Stimulated activated CD8-positive, alpha-beta memory T cell treated with anti-CD3 and anti-CD28 coated beads, Interleukin-4, amount 100 ng/mL, for 1 hour (primary cell): ENCODE measurements around the gene WDR7.

Experiments
- DNase-seq, 2 donors: peaks; one replicate each; pipeline ENCODE4 v3.0.0-alpha.2; 2020; ENCODE audit warnings: low read depth in 2 of 2, low spot score in 1 of 2

WDR7 gene

GRCh38 chr18:56984731-56985130 lies 333.6 kb downstream of the WDR7 start:
- no peak for DNase-seq

GRCh38 chr18:56986829-56987228 lies 335.7 kb downstream of the WDR7 start:
- DNase-seq, result no peak

DNA sequence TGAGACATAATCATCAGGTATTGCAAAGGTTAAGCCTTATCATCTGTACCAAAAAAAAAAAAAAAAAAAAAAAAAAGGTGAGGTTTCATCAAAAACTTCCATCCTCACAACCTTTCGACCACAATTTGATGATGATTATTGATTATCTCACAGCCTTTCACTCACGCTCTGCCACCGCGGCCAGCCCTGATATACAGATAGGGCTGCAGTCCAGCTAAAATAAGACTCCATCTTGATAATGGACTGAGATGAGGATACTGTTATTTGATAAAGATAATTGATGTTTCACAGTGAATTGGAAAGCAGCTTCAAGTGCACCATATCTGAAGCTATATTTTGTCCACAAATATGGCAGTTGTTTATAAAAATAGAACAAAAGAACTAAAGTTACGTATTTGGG lies 336.1 kb downstream of the WDR7 start:
- no peak for DNase-seq

DNA sequence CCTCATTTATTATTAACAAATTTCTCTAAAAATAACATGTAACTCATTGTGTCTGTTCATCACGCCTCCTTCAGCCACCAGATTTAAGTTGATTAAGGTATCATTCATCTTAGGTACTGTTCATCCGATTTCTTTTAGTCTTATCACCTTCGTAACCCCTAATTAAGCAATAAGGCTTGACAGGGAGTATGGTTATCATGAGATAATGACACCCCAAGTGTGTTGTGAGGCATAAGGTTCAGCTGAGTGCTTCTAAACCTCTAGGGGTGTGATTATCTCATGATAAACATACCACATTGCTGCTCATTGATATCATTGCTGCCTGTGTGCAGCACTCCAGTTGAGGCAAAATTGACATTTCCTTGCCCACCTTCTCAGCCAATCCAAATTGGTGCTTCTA lies 336.9 kb downstream of the WDR7 start:
- DNase-seq, result no peak

GRCh38 chr18:56990678-56991077 lies 339.5 kb downstream of the WDR7 start:
- no peak for DNase-seq

DNA sequence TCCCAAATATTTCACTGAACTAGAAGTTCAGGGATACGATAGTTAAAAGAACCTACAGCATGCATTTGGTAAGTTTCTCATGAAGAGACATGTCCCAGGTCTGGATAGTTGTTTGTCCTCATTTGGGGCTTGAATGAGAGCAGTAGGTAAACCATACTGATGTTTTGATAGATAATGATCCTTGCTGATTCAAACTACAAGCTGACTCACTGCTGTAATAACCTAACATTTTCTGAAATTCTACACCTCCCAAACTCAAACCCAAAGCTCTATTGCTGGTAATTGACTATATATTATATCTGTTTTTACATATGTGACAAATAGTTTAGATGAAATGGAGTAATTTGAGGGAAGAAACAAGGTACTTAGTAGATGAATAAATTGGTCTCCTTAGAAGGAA lies 341.6 kb downstream of the WDR7 start:
- no peak for DNase-seq

GRCh38 chr18:56995579-56996188 lies 344.5 kb downstream of the WDR7 start:
- no peak for DNase-seq

GRCh38 chr18:56997200-56997599 lies 346.0 kb downstream of the WDR7 start:
- no peak for DNase-seq

DNA sequence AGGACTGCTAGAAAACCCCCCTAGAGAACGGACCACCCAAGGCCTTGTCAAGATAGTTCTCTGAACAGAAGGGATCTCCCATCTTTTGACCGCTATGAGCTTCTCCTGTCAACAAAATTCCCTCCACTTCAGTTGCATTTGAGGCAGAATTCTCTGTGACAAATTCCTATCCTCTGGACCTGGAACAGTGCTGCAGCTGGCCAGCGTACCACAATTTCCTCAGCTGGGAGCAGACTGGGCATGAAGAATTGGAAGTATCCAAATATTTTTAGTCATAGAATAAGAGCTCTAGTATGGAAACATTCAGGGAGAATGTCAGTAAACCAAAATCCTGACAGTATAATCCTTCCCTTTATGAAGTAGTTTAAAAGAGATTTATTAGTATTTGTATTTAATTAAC lies 348.7 kb downstream of the WDR7 start:
- no peak for DNase-seq

- no peak for DNase-seq
Observed at GRCh38 chr18:57002627-57003026, 351.5 kb downstream of the WDR7 start.

DNA sequence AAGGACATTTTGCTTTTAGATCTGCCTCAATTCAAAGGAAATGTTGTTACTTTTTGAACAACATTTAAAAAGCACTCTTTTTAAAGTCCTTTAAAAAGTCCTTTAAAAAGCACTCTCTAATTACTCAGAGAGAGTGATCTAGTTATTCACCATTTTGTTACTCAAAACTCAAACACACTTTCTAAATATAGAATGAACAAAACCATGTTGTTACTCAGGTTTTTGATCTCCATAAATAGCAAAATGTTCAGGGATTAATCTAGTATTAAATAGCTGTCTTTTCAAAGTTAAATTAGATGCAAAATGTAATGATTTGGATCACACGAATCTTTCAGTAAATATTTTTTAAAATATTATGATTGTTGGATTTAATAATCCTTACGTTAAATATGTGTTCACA lies 352.2 kb downstream of the WDR7 start:
- no peak for DNase-seq

DNA sequence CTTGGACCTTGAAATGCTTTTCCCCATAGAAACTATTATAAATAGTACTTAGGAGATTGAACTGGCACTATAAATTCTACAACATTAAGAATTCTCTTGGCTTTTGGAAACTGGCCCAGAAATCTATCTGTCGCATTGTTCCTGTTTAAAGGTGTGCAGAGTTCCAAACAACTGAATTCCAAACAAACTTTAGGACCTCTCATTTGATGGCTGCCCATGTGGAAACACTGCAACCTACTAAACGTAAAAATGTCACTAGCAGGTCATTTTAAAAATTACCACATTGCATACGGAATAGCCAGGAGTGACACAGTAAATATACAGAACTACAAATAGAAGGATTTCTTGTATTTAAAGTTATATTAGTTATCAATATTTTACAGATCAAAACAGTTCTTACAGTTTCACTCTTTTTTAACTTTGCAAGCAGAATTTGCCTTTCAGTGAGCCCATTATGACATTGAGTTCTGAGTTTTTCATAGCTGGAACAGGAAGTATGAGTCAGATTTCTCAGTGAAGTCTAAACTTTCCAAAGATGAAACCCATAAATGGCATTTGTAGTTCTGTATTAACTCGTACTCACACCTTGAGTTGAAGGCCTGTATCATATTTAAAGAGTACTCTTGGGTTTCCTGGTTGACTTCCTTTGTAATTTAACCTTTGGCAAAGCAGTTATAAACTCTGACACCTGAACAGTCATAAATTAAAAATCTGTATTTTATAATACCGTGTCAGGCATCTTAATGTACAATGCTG lies 353.4 kb downstream of the WDR7 start:
- DNase-seq, result no peak

- no peak for DNase-seq
Observed at GRCh38 chr18:57008001-57008686, 357.0 kb downstream of the WDR7 start.

GRCh38 chr18:57009844-57010243 lies 358.7 kb downstream of the WDR7 start:
- no peak for DNase-seq

DNA sequence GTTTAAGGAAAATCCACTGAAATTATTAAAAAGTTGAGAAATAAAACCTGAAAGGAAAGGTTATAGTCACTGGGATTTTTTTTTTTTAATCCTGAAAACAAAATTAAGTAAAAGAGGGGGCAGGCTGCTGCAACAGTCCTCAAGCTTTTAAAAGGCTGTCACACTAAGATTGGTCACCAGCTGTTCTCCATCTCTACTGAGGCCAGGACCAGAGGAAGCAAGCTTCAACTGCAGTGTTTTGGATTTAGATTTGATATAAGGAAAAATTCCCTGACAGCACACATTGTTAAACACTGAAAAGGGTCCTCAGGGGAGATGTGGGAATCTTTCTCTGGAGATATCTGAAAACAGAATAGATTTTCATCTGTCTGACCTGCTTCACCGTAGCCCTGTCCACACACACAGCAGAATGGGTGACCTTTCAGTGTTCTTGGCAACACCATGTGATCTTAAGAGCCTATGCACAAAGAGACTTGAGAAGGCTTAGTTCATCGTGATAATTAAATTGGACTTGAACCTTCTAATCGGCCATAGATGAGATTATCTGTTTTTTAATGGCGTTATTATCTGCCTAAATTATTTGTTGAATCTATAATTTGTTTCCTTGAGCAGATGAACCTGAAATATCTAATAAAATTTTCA lies 363.7 kb downstream of the WDR7 start:
- no peak for DNase-seq

DNA sequence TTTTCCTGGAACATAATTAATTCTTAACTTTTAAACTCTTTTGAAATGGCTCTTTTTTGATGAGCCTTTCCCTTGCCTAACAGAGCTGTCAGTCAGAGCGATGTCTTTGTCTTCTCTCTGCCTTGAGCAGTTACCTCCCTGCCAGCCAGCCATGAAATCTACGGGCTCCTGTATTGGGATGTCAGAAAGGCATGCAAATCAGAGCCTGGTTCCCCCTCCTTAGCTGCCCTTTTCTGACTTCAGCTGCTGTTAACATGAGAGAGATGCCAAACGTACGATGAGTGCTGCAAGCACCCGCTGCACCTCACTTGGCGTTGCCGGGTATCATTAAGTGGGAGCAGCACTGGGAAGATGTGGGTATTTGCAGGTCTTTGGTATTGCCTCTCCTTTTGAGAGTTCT lies 364.3 kb downstream of the WDR7 start:
- no peak for DNase-seq

DNA sequence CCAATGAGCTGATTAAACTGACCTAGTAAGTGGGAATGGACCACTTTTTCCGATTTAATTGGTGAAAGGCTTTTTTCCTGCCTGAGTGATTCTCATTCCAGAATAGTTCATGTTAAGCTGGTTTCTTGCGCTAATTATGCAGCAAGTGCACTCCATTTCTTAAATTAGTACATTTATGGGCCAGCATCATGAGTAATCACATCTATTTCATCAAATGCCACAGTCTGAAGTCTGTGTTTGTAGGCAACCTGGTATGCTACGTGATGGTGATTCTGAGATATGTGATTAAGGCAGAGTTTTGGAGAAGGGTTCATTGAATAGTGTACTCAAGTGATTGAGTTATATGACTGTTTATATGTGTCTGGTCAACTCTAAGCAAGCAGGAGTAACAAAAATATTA lies 367.7 kb downstream of the WDR7 start:
- no peak for DNase-seq

GRCh38 chr18:57022716-57023115 lies 371.6 kb downstream of the WDR7 start:
- no peak for DNase-seq

GRCh38 chr18:57023275-57023882 lies 372.2 kb downstream of the WDR7 start:
- no peak for DNase-seq

GRCh38 chr18:57025540-57025939 lies 374.4 kb downstream of the WDR7 start:
- DNase-seq, result no peak

GRCh38 chr18:57026316-57026715 lies 375.2 kb downstream of the WDR7 start:
- DNase-seq, result no peak
